Neural progenitor cell (in vitro differentiated cells): ENCODE measurements around the gene ALDH3B1.

Source experiments
- EZH2 ChIP-seq: fragments of 200-600 bp; sonication (generic); IDR thresholded peaks from 2 replicates; pipeline ENCODE4 v1.6.1; 2017; ENCODE audit warnings: antibody characterized with exemption, mild to moderate bottlenecking, moderate library complexity
- EZH2phosphoT487 ChIP-seq: fragments of 200-600 bp; sonication (generic); IDR thresholded peaks from 2 replicates; pipeline ENCODE4 v1.6.1; 2017; ENCODE audit warnings: antibody characterized with exemption
- TF ChIP-seq, protein P1 (sequence below): fragments of 200-600 bp; sonication (generic); IDR thresholded peaks from 2 replicates; pipeline ENCODE4 v1.5.1; 2017; ENCODE audit warnings: antibody characterized with exemption, mild to moderate bottlenecking

GRCh38 chr11:68053117-68053516 is 43.0 kb downstream of the ALDH3B1 start:
- TF ChIP-seq, protein P1, sequence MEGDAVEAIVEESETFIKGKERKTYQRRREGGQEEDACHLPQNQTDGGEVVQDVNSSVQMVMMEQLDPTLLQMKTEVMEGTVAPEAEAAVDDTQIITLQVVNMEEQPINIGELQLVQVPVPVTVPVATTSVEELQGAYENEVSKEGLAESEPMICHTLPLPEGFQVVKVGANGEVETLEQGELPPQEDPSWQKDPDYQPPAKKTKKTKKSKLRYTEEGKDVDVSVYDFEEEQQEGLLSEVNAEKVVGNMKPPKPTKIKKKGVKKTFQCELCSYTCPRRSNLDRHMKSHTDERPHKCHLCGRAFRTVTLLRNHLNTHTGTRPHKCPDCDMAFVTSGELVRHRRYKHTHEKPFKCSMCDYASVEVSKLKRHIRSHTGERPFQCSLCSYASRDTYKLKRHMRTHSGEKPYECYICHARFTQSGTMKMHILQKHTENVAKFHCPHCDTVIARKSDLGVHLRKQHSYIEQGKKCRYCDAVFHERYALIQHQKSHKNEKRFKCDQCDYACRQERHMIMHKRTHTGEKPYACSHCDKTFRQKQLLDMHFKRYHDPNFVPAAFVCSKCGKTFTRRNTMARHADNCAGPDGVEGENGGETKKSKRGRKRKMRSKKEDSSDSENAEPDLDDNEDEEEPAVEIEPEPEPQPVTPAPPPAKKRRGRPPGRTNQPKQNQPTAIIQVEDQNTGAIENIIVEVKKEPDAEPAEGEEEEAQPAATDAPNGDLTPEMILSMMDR, result no peak
- TF ChIP-seq EZH2phosphoT487 (no peak), EZH2 (no peak)
